Activated naive CD4-positive, alpha-beta T cell treated with Interleukin-2 at 50 U/mL for 16 hours (primary cell): ENCODE measurements around the gene TREML4.

Source experiments
- DNase-seq: peaks from one replicate; pipeline ENCODE4 v3.0.0-alpha.2; 2020

Gene TREML4

GRCh38 chr6:41288030-41288753, 60.0 kb downstream of the TREML4 start:
- DNase-seq = no peak
